SK-N-SH treated with all-trans-retinoic acid at 6 μM for 48 hours (cell line): Measurements from ENCODE around the gene ITPR2.

Experiments
- ATAC-seq: fragments of 200-7000 bp; cut with Tn5 transposase; 3 replicates; pipeline ENCODE4 v1.9.1; 2020; ENCODE audit warnings: mild to moderate bottlenecking, moderate library complexity
- ARNTL ChIP-seq: fragments of 450-650 bp; formaldehyde crosslinking; IDR thresholded peaks from 2 replicates; pipeline ENCODE4 v1.5.0; 2020; ENCODE audit warnings: low read depth, mild to moderate bottlenecking, moderate library complexity, borderline replicate concordance
- BACH2 ChIP-seq: fragments of 250-450 bp; sonication (Bioruptor Pico); IDR thresholded peaks from 2 replicates; pipeline ENCODE4 v1.9.0; 2021; ENCODE audit warnings: mild to moderate bottlenecking, borderline replicate concordance
- CREB5 ChIP-seq: fragments of 250-450 bp; sonication (Bioruptor Pico); IDR thresholded peaks from 2 replicates; pipeline ENCODE4 v1.5.1; 2020; ENCODE audit warnings: low read depth, mild to moderate bottlenecking, moderate library complexity
- CSDC2 ChIP-seq: fragments of 250-450 bp; sonication (Bioruptor Pico); IDR thresholded peaks from 2 replicates; pipeline ENCODE4 v1.5.0; 2020; ENCODE audit warnings: mild to moderate bottlenecking, moderate library complexity
- CSRNP3 ChIP-seq: fragments of 250-450 bp; sonication (Bioruptor Pico); IDR thresholded peaks from 2 replicates; pipeline ENCODE4 v1.5.1; 2021; ENCODE audit warnings: mild to moderate bottlenecking, moderate library complexity
- ESRRG ChIP-seq: fragments of 250-450 bp; sonication (Bioruptor Pico); IDR thresholded peaks from 2 replicates; pipeline ENCODE4 v1.6.1; 2021; ENCODE audit warnings: mild to moderate bottlenecking
- GLIS3 ChIP-seq: fragments of 250-450 bp; sonication (Bioruptor Pico); IDR thresholded peaks from 2 replicates; pipeline ENCODE4 v1.5.0; 2020; ENCODE audit warnings: mild to moderate bottlenecking, moderate library complexity
- ISL1 ChIP-seq: fragments of 250-450 bp; sonication (Bioruptor Pico); IDR thresholded peaks from 2 replicates; pipeline ENCODE4 v2.1.2; 2022; ENCODE audit warnings: mild to moderate bottlenecking, moderate library complexity
- OSR1 ChIP-seq: fragments of 250-450 bp; sonication (Bioruptor Pico); IDR thresholded peaks from 2 replicates; pipeline ENCODE4 v1.8.0; 2022; ENCODE audit warnings: moderate library complexity, mild to moderate bottlenecking, inconsistent platforms
- POU6F1 ChIP-seq: fragments of 250-450 bp; sonication (Bioruptor Pico); IDR thresholded peaks from 2 replicates; pipeline ENCODE4 v1.8.0; 2021; ENCODE audit warnings: low read depth, mild to moderate bottlenecking, moderate library complexity, borderline replicate concordance
- PPARA ChIP-seq: fragments of 250-450 bp; sonication (Bioruptor Pico); IDR thresholded peaks from 2 replicates; pipeline ENCODE4 v1.5.0; 2020; ENCODE audit warnings: mild to moderate bottlenecking, borderline replicate concordance
- RARB ChIP-seq: fragments of 250-450 bp; sonication (Bioruptor Pico); IDR thresholded peaks from 2 replicates; pipeline ENCODE4 v1.8.0; 2021; ENCODE audit warnings: mild to moderate bottlenecking, moderate library complexity
- SNAI2 ChIP-seq: fragments of 250-450 bp; sonication (Bioruptor Pico); IDR thresholded peaks from 2 replicates; pipeline ENCODE4 v1.5.0; 2020; ENCODE audit warnings: mild to moderate bottlenecking, moderate library complexity
- TCF4 ChIP-seq: fragments of 250-450 bp; sonication (Bioruptor Pico); IDR thresholded peaks from 2 replicates; pipeline ENCODE4 v1.8.0; 2021; ENCODE audit warnings: mild to moderate bottlenecking, moderate library complexity, borderline replicate concordance
- TOX ChIP-seq: fragments of 250-450 bp; sonication (Bioruptor Pico); IDR thresholded peaks from 2 replicates; pipeline ENCODE4 v1.8.0; 2021; ENCODE audit warnings: mild to moderate bottlenecking, moderate library complexity, borderline replicate concordance
- TSHZ2 ChIP-seq: fragments of 250-450 bp; sonication (Bioruptor Pico); IDR thresholded peaks from 2 replicates; pipeline ENCODE4 v1.5.0; 2020; ENCODE audit warnings: mild to moderate bottlenecking, moderate library complexity
- ZC3H10 ChIP-seq: fragments of 250-450 bp; sonication (Bioruptor Pico); IDR thresholded peaks from 2 replicates; pipeline ENCODE4 v1.5.1; 2021; ENCODE audit warnings: mild to moderate bottlenecking, moderate library complexity
- ZFP3 ChIP-seq: fragments of 250-450 bp; sonication (Bioruptor Pico); IDR thresholded peaks from 2 replicates; pipeline ENCODE4 v1.5.0; 2020; ENCODE audit warnings: mild to moderate bottlenecking, moderate library complexity
- ZFP30 ChIP-seq: fragments of 450-650 bp; formaldehyde crosslinking; IDR thresholded peaks from 2 replicates; pipeline ENCODE4 v1.5.0; 2022; ENCODE audit warnings: mild to moderate bottlenecking, moderate library complexity
- ZNF565 ChIP-seq: fragments of 450-650 bp; formaldehyde crosslinking; conservative IDR thresholded peaks from 2 replicates; pipeline ENCODE4 v1.5.0; 2020; ENCODE audit warnings: low read depth, mild to moderate bottlenecking, moderate library complexity
- ZNF70 ChIP-seq: fragments of 450-650 bp; formaldehyde crosslinking; IDR thresholded peaks from 2 replicates; pipeline ENCODE4 v1.5.0; 2020; ENCODE audit warnings: mild to moderate bottlenecking, moderate library complexity
- ZNF8 ChIP-seq: fragments of 450-650 bp; formaldehyde crosslinking; IDR thresholded peaks from 2 replicates; pipeline ENCODE4 v1.5.0; 2020; ENCODE audit warnings: mild to moderate bottlenecking, moderate library complexity

The ITPR2 gene

GRCh38 chr12:26608706-26609105 is 224.3 kb downstream of the ITPR2 start:
- ATAC-seq = no peak
- TF ChIP-seq CSDC2 (no peak), RARB (CRISPR knock-in tag) (no peak), GLIS3 (CRISPR knock-in tag) (no peak), ISL1 (no peak), PPARA (CRISPR knock-in tag) (no peak), ZC3H10 (CRISPR knock-in tag) (no peak), ARNTL (CRISPR knock-in tag) (no peak), OSR1 (CRISPR knock-in tag) (no peak), ZFP30 (CRISPR knock-in tag) (no peak), ZNF8 (no peak), TCF4 (CRISPR knock-in tag) (no peak), POU6F1 (no peak), BACH2 (no peak), ZNF70 (CRISPR knock-in tag) (no peak), TSHZ2 (no peak), CSRNP3 (CRISPR knock-in tag) (no peak), ZFP3 (no peak), CREB5 (no peak)
- TF ChIP-seq, all 23 proteins: peak for 0

GRCh38 chr12:26608273-26608672 is 224.7 kb downstream of the ITPR2 start:
- TF ChIP-seq CSDC2 (no peak), ISL1 (no peak), TOX (CRISPR knock-in tag) (no peak), ZNF70 (CRISPR knock-in tag) (no peak), ZFP3 (no peak), ZNF565 (CRISPR knock-in tag) (no peak), ZFP30 (CRISPR knock-in tag) (no peak), CREB5 (no peak), ARNTL (CRISPR knock-in tag) (no peak), TCF4 (CRISPR knock-in tag) (no peak), GLIS3 (CRISPR knock-in tag) (no peak), ZNF8 (no peak), ZC3H10 (CRISPR knock-in tag) (no peak), ESRRG (CRISPR knock-in tag) (no peak), TSHZ2 (no peak), RARB (CRISPR knock-in tag) (no peak), CSRNP3 (CRISPR knock-in tag) (no peak), OSR1 (CRISPR knock-in tag) (no peak), SNAI2 (CRISPR knock-in tag) (no peak)
- ATAC-seq = no peak
